Stimulated activated CD4-positive, alpha-beta T cell treated with anti-CD3 and anti-CD28 coated beads, Interleukin-1b, Interleukin-23, amount 100 ng/mL, for 1 hour (primary cell): Measurements from ENCODE around the gene NADK2.
"Not testable (repeated sequence)": the region's sequence is repeated elsewhere in the genome, so short reads cannot be mapped to it uniquely, and the experiment has no call there.

Experiments
- DNase-seq, 2 donors: peaks; one replicate each; pipeline ENCODE4 v3.0.0-alpha.2; 2020; ENCODE audit warnings: low read depth in 2 of 2

Gene NADK2

DNA sequence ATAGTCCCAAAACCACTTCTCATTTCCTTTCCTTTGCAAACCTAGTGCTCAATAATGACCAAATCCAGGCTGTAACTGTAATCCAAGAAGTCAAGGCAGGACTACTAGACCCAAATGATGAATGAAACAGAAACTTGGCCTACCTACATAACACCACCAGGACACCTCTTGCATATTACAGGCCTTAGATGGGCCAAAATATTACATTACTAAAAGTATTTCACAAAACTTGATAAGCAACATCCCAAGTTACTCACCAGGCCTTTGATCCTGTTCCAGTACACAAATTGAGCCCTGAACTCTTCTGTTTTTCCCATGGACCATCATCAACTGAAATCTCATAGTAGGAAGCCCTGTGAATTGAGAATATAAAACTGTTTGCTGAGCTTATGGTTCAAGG, 34.8 kb downstream of the NADK2 start:
- no peak for DNase-seq

- DNase-seq, result no peak
Observed at GRCh38 chr5:36205329-36205728, 36.4 kb downstream of the NADK2 start.

DNA sequence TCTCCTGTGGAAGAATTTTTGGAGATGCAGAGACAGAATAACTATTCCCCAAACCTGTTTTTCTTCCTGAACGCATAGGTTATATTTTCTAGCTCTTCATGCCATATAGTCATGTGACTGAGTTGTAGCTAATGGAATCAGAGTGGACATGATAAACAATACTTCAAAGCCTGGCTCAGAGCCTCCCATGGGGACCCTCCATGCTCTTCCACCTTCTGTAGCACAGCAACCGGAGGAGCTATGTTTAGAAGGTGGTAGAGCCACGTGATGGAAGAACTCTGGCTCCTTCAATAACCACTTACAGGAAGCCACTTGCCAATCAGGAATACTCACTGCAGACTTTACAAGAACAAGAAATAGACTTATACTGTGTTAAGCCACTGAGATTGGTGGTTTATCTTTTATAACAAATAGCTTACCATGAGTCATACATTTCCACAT, 39.2 kb downstream of the NADK2 start:
- no peak for DNase-seq

DNA sequence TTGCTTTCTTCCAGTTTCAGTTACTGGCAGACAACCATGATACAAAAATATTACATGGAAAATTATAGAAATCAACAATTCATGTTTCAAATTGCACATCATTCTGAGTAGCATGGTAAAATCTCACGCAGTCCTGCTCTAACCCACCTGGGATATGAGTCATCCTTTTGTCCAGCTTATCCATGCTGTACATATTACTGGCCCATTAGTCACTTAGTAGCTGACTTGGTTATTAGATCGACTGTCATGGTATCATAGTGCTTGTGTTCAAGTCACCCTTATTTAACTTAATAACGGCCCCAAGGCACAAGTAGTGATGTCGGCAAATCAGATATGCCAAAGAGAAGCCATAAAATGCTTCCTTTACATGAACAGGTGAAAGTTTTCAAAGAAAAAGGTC, 41.2 kb downstream of the NADK2 start:
- DNase-seq, result no peak

GRCh38 chr5:36199620-36200019, 42.1 kb downstream of the NADK2 start:
- no peak for DNase-seq

DNA sequence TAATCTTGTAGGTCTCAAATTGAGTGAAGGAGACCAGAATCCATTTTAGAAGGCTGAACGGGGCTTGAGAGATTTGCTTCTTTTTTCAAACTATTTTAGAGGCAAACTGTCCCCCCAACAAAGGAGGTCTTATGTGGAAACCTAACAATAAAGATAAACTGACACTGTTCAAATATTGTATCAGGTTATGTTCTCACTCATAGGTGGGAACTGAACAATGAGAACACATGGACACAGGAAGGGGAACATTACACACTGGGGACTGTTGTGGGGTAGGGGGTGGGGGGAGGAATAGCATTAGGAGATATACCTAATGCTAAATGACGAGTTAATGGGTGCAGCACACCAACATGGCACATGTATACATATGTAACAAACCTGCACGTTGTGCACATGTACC, 42.9 kb downstream of the NADK2 start:
- not testable (repeated sequence) for DNase-seq

- no peak for DNase-seq
Observed at GRCh38 chr5:36198281-36198680, 43.4 kb downstream of the NADK2 start.

DNA sequence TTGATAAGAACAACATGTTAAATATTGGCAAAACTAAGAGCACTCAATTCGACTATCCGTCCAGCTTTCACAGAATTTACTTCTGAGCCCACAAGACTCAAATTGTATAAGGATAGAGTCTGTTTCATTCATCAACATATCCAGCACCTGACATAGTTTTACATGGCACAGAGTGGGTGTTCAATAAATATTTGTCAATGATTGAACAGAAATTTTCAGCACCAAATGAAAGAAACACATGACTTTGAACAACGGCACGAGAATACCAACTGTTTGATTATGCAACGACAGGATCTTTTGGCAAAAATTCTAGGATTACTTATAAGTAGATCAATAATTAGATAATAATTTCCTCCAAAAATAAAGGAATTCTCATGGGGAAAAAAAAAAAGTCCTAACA, 48.0 kb downstream of the NADK2 start:
- DNase-seq, result no peak

- not testable (repeated sequence) for DNase-seq
Observed at GRCh38 chr5:36184408-36184807, 57.3 kb downstream of the NADK2 start.

DNA sequence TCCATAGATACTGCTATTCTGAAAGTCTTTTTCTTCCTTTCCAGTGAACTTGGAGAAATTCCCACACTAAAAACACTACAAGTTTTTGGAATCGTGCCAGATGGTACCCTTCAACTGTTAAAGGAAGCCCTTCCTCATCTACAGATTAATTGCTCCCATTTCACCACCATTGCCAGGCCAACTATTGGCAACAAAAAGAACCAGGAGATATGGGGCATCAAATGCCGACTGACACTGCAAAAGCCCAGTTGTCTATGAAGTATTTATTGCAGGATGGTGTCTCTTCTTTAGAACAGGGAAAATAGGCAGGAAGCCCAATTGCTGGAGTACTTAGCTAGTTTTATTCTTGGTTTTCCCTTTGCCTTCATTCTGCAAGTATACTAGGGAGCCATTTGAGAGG, 60.0 kb downstream of the NADK2 start:
- no peak for DNase-seq

GRCh38 chr5:36180556-36181350, 61.0 kb downstream of the NADK2 start:
- DNase-seq, result no peak

DNA sequence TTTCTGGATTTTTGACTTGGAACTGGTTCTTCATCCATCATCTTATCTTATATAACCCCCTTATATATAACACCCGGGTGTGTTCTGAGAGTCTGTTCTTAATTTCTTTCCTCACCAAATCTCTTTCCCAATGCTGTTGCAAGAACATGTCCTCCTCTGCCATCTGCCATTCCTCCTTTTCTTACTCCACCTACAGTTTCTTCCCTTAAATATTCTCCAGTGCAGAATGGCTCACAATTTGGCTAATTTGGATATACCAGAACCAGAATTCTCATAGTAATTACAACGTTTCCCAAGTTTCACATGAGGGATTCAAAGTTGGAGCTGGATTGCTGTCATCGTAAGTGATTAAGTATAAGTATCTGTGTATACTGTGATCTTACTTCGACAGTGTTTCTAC, 61.8 kb downstream of the NADK2 start:
- no peak for DNase-seq

DNA sequence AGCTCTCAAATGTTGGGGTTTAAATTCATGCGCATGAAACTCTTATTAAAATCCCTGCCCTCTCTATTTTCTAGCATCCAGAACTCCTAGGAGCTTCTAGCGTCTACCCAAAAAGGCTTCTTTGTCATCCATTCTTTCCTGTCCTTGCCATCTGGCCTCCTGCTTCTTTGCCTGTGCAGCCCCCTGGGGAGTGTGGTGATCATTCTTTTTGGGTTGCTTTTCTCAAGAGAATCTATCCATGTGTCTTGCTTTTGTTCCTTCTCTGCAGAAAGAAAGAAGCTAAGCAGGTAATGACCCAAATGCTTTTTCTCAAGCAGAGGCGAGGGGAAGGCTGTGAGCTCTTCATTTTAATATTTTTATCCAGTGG, 63.2 kb downstream of the NADK2 start:
- no peak for DNase-seq

- no peak for DNase-seq
Observed at GRCh38 chr5:36177715-36178523, 63.8 kb downstream of the NADK2 start.

GRCh38 chr5:36177154-36177553, 64.6 kb downstream of the NADK2 start:
- DNase-seq, result no peak

DNA sequence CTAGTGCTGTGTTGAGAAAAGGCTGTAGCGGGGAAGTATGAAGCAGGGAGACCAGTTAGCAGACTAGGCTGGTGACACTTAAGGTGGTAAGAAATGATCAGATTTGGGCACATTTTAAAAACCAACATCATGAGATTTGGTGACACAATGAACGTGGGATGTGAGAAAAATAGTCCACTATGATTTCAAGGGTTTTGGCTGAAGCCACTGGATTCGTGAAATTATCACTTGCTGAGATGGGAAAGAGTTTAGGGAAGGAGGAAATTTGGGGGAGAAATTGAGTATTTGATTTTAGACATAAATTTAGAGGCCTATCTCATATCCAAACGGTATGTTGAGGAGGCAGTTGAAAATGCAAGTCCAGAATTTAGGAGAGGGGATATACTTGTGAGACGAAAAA, 66.7 kb downstream of the NADK2 start:
- no peak for DNase-seq

DNA sequence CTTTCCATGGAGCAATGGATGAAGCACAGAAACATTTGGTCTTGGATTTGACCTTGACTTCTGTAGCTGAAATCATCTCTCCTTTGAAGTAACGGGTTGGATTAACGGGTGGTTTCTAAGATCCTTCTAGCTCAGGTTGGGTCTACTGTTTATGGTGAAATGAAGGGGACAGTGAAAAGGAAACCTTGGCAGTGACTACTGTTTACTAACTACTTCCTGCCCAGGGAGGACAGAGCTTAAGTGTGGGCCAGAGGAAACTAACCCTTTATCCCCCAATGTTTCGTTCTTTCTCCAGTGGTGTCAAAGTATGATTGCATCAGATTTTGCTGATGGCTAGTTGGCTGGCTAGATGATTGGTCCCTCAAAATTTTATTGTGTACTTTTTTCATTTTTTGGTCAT, 67.6 kb downstream of the NADK2 start:
- DNase-seq, result no peak

DNA sequence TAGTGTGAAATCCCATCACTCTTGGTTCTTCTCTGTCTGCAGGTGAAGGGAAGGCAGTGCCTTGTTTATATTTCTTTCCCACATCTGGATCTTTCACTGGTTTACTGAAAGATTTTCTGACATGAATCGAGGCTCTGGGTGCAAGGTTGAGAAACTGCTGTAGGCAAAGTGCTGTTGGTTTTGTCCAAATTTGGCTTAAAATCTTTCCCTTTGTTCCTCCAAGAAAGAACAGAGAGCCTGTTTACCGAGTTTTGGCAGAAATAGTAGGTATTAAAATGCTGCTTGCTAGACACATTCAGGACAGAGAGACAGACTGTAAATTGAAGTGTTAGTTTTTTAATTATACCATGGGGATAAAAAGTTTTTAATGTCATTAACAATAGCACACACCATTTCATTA, 68.3 kb downstream of the NADK2 start:
- no peak for DNase-seq

GRCh38 chr5:36172599-36172998, 69.1 kb downstream of the NADK2 start:
- DNase-seq, result no peak

- DNase-seq, result no peak
Observed at GRCh38 chr5:36170832-36171424, 70.8 kb downstream of the NADK2 start.

GRCh38 chr5:36168737-36169136, 73.0 kb downstream of the NADK2 start:
- DNase-seq, result no peak

DNA sequence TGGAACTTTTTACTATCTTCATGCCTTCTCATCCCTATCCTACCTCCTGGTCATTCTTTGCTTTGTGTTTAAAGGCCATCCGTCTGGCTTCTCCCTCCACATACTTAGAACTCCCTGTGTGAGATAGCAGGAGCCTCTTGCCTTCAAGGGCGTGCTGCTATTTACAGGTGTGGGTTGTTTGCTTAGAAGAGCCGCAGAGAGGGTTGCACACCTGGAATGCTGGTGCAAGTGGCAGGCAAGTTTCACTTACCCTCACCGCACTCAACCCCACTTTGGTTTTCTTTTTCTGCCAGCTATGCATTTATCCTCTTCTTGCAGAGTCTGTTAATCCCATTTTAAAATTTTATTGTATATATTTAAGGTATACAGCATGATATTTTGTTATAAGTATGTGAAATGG, 77.3 kb downstream of the NADK2 start:
- DNase-seq, result no peak
